Muscle of arm (tissue), 12 donors: ENCODE data around the gene MILR1. TPM values are rescaled to one million over a fixed set of nuclear protein-coding genes. Genes with fewer than 3 reads are reported as not detected.

Source experiments
- DNase-seq: peaks from one replicate; pipeline ENCODE4 v3.0.0-alpha.2; 2013
- polyA plus RNA-seq, 12 donors: library from polyadenylated mRNA; unstranded; fragments of 120-200 nt; gene quantifications; one replicate each; pipeline ENCODE4 v1.2.1, GENCODE V29; 2013; ENCODE audit not compliant: insufficient read length in 12 of 12

Gene MILR1
- polyA plus RNA-seq, 12 donors, result 1.5 to 8.3 (median 3.7) TPM; not detected in 2

DNA sequence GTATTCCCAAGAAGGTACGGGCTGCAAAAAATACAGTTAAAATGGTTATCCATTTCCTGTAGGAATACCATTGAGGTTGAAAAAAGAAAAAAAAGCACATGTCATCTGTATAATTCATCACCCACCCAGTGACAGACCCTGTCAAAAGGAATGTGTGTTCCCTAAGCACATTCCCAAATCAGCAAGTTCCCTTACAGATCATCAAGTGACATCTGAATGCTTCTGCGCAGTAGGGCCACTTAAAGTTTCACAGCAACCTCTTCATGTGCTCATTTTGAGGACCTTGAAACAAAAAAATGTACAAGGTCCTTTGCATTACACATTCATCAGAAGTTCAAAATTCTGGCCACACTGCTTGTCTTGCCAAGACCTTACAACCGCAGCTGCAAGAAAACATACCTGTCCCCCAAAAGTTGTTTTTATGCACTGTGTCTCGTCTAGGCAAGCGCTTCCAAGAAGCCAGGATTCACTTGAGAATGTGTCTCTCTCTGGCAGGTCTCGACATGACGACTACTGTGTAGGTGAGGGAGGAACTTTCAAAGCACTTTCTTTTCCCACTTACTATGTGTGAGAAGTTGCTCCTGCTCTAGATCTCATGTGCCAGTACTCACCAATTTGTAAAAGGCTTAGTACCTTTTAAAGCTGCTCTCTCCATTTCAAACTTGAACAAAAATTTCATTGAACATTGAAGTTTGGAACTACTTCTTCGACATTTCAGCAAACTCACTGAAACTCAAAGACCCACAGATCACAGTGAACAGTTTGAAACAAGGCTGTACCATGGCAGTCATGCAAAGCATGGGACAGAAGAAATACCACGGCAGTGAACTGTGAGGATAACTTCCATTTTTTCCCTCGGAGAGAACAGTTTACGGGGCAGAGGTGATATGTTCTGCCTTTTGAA lies 52.2 kb downstream of the MILR1 start:
- no peak for DNase-seq

DNA sequence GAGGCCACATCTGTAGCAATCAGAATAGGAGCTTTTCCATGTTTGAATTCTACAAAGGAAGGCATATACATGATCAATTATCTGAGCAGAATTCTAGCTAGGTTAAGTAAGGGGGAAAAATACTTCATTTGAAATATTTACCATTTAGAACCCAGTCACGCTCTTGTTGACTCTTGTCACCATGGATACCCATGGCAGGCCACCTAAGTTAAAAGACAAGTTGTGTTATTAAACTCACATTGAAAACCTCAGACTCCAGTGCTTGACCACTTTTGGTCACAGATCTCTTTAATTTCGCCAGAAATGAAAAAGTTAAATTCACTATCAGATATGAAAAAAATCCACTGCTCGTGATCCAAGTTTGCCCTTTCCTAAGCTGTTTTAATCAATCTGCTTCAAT lies 53.1 kb downstream of the MILR1 start:
- no peak for DNase-seq

DNA sequence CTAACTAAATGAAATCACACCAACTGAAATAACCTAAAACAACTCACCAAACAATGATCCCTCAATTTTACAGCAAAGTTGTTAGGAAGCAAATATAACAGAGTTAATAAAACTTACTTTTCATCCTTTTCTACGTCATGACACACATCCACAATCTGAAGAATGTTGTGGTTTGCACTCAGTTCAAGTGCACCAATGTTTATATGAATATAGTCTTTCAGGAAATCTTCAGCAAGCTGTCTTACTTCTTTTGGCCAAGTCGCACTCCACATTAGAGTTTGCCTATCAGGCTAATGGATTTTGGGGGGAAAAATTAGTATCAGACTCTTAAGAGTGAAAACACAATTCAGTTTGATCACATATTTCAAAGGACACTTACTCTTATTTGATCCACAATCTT lies 53.9 kb downstream of the MILR1 start:
- no peak for DNase-seq

DNA sequence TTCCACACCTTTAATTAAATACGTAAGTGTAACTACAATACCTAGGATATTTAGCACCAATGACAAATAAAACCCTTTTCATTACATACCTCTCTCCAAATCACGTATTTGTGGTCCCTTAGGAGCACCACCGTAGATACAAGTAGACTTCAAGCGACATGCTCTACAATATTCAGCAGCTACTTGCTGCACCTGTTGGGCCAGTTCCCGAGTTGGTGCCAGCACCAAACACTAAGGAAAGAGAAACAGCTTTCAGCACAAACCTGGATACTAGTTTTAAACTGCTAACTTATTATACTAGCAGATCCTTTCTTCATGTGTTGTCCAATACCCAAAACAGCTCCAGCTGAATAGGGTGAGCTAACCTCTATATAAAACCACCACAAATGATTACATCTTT lies 54.4 kb downstream of the MILR1 start:
- DNase-seq, result no peak

DNA sequence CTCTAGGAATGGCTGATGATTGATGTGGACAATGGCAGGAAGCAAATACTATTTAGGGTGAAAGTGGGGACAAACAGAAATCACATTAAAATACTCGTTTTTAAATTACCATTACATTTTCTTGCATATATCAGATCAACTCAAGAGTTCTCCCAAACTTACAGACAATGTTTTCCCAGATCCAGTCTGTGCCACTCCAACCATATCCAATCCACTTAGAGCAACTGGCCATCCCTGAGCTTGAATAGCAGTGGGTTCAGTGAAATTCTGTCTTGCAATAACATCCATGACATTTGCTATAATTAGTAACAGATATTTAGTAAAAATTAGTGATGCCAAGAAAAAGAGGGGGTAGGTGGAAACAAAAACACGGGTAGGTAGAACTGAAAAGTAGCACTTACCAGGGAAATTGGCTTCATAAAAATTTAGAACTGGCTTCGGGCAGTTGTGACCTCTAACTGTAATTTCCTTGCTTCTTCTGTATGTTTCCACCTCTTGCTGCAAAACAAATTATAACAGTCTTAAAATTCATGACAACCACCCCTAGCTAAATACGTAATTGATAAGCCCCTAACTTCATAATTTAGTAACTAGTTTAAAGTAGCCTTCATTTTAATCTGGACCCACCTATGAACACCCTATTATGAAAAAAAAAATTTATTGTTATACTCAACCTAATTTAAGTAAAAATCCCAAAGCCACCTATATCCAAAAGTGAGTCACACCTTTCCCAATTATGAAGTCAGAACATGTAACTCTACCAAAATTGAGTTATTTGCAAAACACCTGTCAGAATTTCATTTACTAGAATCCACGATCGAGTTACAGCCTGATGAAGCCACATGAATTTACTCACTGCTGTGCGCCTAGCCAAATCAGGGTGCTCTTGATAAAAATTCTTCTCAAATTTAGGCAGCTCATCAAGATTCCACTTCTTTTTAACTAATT lies 55.2 kb downstream of the MILR1 start:
- DNase-seq, result peak; percentile 11

DNA sequence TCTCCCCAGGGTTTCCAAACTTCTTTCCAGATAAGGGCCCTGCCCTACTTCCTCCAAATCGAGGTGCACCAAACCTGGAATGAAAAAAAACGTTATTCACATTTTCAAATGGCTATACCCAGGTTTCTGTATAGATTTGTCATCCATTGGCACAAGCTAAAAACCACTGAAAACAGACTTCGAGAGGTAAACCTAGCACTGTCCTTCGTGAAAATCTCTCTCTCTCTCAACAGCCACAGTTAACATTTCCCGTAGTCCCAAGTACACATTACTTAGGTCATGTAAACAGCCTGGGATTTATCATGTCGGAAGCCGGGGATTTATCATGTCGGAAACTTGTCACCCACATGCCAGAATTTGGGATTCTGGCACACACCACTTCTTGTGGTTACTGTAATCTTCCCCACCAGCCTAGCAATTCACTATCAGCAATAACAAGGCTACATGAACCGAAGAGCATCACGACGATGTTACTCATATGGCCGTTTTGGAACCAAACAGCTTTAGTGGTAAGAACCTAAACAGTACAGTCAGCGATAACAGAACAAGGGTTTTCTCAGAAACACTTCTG lies 55.9 kb downstream of the MILR1 start:
- peak; percentile 58 for DNase-seq

DNA sequence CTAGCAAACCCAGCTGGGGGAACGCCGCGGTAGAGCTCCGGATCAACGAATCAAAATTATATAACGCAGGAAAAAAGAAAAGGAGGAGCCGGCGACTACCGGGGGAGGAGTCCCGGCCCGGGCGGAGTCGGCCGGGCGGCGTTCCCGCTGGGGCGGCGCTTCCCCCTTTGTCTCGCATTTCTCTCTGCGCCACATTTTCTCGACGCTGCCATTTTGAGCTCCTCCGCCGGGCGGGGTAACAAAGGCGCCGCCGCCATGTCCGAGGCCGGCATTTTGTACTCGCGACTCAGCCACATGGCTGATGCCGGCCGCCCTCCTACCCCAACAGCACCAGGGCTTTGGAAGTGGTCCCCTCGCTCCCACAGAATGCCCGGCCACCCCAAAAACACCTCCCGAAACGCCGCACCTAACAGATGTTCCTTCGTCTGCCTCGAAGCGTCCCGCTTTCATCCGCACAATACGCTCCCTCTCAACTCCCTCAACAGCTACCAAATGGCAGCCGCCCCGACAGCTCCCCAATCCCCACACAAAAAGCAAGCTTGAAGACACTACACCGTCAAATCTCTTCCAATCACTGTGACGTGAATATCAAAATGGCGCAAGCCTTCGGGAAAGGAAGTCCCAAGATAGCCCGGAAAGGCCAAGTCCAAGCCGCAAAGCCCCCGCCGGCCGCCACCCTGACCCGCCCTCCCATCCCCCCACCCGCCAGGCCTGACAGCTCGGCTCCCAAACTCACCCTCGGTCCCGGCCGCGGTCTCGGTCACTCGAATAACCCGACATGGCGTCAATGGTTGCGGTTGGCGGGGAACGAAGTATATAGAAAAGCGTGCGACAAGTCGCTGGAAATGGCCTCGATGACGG lies 56.7 kb downstream of the MILR1 start:
- peak; percentile 97 for DNase-seq

DNA sequence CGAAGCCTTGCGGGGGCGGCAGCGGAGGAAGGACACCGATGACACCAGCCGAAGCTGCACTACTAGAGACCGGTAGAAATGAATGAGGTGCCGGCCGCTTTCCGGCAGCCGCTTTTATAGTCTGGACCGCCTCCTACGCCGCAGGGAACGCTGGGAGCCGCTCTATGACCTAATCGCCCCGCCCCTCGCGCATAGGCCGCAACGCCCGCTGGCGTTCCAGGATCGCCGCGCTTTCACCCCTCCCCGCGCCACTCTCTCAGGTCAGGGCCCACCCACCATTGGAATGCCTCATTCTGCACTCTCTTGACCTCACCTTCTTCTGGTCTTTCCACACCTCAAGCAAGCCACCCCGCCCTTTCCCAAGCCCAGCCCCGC lies 57.3 kb downstream of the MILR1 start, which contains the start of gene DDX5:
TSS of gene DDX5 (minus strand) at position 89 of the 375 bp plus-strand sequence. CDS start 170 bp downstream, outside the sequence.
- peak; percentile 97 for DNase-seq

DNA sequence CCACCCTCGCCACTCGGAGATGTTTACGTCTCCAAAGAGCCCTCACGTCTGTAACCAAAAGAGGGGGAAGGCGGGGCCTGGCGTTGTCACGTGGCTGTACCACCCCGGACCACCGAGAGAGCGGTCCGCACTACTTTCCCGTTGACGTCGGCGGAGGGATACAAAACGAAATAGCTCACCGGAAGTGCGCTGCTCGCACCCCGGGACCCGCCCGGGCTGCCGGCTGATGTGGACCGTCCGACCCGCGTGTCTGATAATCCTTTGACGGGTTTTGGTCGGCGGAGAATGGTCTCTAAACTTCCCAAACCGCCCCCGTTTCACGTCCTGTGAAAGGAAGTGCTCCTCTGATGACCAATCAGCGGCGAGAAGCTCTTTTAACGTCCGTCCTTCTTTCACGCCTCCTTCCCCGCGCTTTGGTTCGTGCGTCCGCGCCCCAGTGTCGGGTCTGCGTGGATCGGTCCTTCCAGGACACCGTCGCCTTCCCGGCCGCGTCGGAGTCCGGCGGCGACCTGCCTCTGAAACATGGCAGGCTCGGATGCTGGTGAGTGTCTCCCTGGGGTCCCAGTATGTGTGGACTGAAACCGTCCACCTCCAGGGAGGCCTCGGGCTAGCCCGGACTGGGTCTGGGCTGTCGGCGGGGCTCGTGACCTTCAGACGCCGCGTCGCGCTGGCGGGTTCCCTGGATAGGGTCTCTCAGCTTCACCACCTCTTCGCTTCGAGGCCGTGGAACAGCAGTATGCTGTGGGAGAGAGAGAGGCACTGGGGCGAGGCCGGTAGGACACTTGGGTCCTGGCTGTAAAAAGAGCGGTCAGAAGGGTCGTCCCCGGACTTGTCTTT lies 57.9 kb downstream of the MILR1 start, which contains the start of gene CEP95:
TSS of gene CEP95 (plus strand) at position 402 of the 837 bp plus-strand sequence. CDS start at position 523, 121 bp downstream.
- DNase-seq, result peak; percentile 99

DNA sequence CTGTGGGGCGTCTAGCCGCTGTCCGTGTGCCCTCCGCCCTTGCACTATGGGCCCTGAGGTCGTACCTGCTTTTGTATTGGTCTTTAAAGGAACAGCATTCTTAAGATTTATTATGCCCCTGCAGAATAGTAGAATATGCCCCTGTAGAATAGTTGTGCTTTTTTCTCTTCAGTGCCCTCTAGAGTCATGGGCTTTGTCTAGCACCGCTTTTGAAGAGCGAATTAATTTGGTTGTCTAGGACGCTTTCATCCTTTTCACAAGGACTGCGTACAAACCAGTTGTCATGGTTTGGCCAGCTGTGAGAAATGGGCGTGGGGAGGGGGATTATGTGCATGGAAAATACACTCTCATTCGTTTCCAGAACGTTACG lies 58.5 kb downstream of the MILR1 start:
- peak; percentile 81 for DNase-seq

DNA sequence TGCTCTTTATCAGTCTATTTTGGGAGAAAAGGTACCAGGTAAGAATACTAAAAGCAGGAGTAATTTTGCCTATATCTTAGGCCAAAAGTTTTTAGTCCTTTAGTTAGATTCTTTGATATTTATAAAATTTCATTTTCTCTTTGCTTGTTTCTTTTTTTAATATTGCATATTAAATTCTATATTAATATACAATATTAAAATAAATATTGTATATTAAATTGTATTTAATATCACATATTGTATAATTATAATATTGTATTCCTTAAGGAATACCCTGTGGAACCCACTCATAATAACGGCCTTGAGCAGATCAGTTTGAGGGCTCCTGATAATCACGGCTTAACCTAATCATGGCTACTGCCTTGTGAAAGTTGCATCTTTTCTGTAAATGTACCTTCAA lies 59.8 kb downstream of the MILR1 start:
- no peak for DNase-seq

DNA sequence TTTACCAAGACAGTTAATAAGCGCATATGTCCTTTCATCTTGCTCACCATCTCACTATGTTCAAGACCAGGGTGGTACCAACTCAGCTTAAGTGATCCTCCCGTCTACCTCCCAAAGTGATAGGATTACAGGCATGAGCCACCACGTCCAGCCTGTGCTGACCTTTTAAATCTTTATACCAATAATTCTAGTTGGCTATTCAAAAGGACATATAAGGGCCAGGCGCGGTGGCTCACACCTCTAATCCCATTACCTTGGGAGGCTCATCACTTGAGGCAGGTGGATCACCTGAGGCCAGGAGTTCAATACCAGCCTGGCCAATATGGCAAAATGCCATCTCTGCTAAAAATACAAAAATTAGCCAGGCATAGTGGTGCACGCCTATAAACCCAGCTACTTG lies 60.3 kb downstream of the MILR1 start:
- no peak for DNase-seq

DNA sequence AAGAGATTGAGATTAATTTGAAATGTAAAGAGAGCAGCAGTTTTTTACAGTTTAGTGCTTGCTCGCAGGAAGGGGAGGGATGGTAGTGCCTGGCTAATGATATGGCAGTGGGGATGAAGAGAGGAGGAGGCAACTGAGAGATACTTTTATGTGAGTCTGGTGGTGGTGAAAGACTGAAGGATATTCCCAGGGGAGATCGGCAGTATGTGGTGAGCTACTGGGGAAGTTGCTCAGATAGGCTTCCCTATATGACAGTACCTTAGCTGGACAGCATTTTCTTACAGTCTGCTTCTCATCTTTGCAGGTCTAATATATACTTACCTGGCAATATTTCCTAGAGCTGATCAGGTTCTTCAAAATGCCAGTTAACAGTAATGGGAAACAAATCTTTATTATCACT lies 66.5 kb downstream of the MILR1 start:
- no peak for DNase-seq

DNA sequence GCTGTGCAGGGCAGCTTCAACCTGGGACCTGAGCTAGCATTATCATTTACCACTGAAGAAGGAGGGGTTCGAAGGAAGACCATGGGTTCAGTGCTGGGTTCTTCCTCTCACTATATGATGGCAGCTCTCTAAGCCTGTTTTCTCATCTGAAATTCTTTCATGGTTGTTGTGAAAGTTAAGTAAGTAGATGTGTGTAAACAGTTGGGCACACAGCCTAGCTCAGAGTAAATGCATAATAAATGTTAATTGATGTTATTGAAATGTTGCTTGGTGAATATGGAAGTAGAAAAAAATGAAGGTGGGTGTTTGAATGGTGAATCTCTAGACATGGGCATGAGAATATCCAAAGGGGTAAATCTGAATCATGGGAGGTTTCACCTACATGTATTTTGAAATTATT lies 66.9 kb downstream of the MILR1 start:
- DNase-seq, result no peak

Other genes with a start within 250 kb of the MILR1 start
- gene TEX2, start 185.9 kb upstream of the MILR1 start, polyA plus RNA-seq, result 10 to 100 TPM in 11 of 12 donors, not detected in 1; 17.6 to 29.0 (median 21.8) TPM
- gene PECAM1, start 58.3 kb upstream of the MILR1 start, polyA plus RNA-seq, result 100 to 1,000 TPM in 10 of 12 donors, 10 to 100 TPM in 1, not detected in 1; 57.3 to 238 (median 183) TPM
- 10 to 100 TPM in 11 of 12 donors, not detected in 1; 16.3 to 41.3 (median 25.5) TPM for gene POLG2, start 47.9 kb downstream of the MILR1 start, polyA plus RNA-seq
- 100 to 1,000 TPM in 11 of 12 donors, not detected in 1; 322 to 909 (median 477) TPM for gene DDX5, start 57.2 kb downstream of the MILR1 start, polyA plus RNA-seq
- 100 to 1,000 TPM in 1 of 12 donors, 10 to 100 TPM in 10, not detected in 1; 36.0 to 131 (median 56.1) TPM for gene CEP95, start 57.9 kb downstream of the MILR1 start, polyA plus RNA-seq
- 10 to 100 TPM in 11 of 12 donors, not detected in 1; 15.4 to 34.8 (median 28.7) TPM for gene SMURF2, start 213.2 kb downstream of the MILR1 start, polyA plus RNA-seq